ENCODE measurements around the gene TMEM132C. TPM values are rescaled to one million over a fixed set of nuclear protein-coding genes. Genes with fewer than 3 reads are reported as not detected.

The TMEM132C gene
- total RNA-seq, 1 donor, result not detected

DNA sequence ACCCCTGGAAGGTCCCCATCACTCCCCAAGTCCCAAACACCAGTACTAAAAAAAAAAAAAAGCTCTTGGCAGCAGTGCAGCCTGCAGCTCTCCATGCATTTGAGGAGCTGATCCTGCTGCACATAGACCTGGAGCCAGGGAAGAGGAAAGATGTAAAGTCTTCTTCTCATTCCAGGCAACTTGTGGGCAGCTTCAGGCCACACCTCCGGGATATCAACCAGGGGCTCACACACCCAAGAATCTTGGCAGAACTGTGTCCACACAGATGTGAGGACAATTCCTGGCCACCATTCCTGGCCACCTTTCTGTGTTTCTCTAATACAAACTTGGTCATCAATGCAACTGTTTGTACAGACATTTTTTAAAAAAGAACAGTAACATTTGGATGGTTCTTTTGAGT lies 72.7 kb downstream of the TMEM132C start:
- DNase-seq (ENCODE audit: low read depth), result no peak
- H3K4me3 ChIP-seq (ENCODE audit: low read depth, low read length), result no peak overlapping the region
- TF ChIP-seq, protein P1, sequence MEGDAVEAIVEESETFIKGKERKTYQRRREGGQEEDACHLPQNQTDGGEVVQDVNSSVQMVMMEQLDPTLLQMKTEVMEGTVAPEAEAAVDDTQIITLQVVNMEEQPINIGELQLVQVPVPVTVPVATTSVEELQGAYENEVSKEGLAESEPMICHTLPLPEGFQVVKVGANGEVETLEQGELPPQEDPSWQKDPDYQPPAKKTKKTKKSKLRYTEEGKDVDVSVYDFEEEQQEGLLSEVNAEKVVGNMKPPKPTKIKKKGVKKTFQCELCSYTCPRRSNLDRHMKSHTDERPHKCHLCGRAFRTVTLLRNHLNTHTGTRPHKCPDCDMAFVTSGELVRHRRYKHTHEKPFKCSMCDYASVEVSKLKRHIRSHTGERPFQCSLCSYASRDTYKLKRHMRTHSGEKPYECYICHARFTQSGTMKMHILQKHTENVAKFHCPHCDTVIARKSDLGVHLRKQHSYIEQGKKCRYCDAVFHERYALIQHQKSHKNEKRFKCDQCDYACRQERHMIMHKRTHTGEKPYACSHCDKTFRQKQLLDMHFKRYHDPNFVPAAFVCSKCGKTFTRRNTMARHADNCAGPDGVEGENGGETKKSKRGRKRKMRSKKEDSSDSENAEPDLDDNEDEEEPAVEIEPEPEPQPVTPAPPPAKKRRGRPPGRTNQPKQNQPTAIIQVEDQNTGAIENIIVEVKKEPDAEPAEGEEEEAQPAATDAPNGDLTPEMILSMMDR (IDR thresholded peaks at IDR 0.05; ENCODE audit: insufficient read depth, low read length), result no peak

DNA sequence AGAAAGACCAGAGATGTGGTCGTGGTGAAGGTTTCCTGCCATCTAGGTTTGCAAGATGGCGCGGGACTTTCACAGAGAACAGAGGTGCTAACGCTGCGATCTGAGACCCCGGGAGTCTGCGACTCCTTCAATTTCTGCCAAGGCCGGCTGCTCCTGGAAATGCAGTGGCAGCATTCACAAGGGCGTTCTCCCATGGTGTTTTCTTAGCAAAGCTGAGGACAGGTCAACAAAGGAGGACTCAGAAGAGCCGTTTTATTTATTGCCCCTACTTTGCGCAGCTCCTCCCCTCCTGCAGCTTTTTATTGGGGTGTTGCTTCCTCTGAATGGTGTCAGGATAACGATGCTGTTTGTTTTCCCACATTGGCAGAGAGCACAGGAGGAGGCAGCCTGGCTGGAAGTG lies 86.3 kb downstream of the TMEM132C start:
- TF ChIP-seq, protein P1 (IDR thresholded peaks at IDR 0.05; ENCODE audit: insufficient read depth, low read length), result no peak
- DNase-seq (ENCODE audit: low read depth), result no peak
- no peak overlapping the region for H3K4me3 ChIP-seq (ENCODE audit: low read depth, low read length)

DNA sequence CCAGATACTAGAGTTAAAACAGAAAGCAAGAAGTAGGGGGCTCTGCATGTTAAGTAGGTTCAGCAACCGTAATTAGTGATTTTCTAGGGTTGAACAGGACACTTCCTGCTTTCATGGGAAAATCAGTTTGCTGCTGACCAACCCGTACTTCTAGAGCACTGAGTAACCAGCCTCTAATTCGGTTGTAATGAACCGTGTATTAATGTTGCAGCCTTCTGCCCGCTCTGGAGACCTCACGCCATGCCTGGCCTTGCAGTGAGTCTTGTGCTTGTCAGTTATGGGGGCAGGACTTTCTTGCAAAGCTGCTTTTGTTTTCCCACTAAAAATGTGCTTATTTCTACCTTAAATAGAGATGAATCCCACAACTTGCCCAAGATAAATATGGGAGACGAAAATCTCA lies 89.6 kb downstream of the TMEM132C start:
- no peak overlapping the region for H3K4me3 ChIP-seq (ENCODE audit: low read depth, low read length)
- TF ChIP-seq, protein P1 (IDR thresholded peaks at IDR 0.05; ENCODE audit: insufficient read depth, low read length), result no peak
- DNase-seq (ENCODE audit: low read depth), result no peak

DNA sequence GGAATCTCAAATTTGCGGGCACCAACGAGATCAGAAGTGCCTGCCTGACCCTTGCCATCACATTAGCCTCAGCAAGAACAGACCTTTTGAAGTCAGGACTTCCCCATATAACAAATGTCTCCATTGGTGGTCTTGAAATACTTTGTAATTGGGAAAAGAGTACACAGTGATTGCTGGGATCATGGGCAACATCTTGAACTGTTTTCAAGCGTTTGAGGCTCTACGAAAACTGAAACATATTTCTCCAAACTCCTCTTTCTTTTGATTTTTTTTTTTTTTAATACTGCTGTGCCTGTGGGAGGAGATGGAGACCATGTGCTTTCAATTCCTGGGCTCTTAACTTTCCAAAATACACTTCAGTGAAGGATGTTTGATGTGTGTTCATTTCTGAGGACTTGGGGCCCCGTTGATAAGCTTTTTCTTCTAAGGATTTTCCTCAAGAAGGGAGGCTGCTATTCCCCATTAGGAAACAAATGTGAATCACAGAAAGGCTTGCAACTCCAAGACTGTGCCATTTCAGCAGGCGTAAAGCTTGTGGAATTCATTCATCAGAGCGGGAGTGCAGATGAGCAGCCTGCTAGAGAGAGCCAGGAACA lies 94.5 kb downstream of the TMEM132C start:
- H3K4me3 ChIP-seq (ENCODE audit: low read depth, low read length), result no peak overlapping the region
- DNase-seq (ENCODE audit: low read depth), result no peak
- TF ChIP-seq, protein P1 (IDR thresholded peaks at IDR 0.05; ENCODE audit: insufficient read depth, low read length), result no peak

DNA sequence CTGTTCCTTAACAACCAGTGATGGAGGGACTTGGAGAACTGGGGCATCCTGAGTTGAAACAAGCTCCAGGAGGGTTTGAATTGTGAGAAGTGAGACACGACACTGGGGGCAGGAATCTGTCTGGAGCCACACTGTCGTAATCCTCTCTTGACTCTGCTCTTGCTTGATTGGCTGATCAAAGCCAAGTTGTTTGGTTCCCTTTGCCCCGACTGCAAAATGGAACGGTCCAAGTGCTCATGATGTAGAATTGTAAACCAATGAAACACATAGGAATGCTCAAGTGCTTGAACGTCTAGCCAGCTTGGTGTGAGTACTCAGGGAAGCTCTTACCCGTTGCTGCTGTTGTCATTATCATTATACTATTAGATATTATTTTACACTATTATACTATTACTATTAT lies 98.1 kb downstream of the TMEM132C start:
- DNase-seq (ENCODE audit: low read depth), result no peak
- TF ChIP-seq, protein P1 (IDR thresholded peaks at IDR 0.05; ENCODE audit: insufficient read depth, low read length), result no peak
- H3K4me3 ChIP-seq (ENCODE audit: low read depth, low read length), result no peak overlapping the region

DNA sequence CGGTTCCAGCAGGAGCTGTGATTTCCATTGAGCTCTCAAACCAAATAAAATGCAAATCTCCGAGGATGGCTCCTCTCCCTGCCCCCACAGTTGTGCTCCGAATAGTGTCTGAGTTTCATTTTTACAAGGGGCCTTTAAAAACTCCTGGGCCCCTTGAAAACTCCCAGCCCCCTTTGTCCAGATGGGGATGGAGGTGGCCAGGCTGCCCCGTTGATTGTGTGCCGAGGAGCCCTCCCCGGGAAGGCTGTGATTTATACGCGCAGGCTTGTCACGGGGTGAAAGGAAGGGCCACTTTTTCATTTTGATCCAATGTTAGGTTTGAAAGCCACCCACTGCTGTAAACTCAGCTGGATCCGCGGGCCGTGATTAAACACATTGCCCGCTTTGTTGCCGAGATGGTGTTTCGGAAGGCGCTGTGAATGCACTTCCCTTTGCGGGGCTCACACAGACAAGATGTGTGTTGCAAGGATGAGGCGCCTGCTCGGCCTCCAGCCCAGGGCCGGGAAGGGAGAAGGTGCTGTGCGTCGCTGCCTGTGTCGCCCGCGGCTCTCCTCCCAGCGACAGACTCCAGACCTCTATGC lies 98.8 kb downstream of the TMEM132C start:
- DNase-seq (ENCODE audit: low read depth), result no peak
- no peak overlapping the region for H3K4me3 ChIP-seq (ENCODE audit: low read depth, low read length)
- TF ChIP-seq, protein P1 (IDR thresholded peaks at IDR 0.05; ENCODE audit: insufficient read depth, low read length), result no peak

DNA sequence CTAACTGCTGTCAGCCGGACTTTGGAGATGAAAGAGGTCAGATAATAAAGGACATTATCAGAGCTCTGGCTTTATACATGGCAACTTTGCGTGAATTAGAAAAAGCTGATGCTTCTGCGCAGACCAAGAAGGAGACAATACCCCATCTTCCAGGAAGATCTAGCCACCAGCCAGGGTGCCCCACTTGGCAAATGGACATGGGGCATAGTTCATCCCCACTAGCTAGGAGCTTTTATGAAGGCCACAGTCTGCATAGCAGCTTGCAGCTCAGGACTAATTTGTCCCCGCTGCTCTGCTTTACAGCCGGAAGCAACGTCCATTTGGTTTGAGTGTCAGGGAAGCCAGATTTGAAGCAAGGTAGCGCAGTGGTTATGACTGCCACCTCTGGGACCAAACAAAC lies 101.0 kb downstream of the TMEM132C start:
- H3K4me3 ChIP-seq (ENCODE audit: low read depth, low read length), result no peak overlapping the region

More for the DNA sequence above, 101.0 kb downstream of the TMEM132C start:
- DNase-seq (ENCODE audit: low read depth), result no peak
- TF ChIP-seq, protein P1 (IDR thresholded peaks at IDR 0.05; ENCODE audit: insufficient read depth, low read length), result no peak

Data from fibroblast of the aortic adventitia (primary cell).